GM06990 (cell line): ENCODE data around the gene SLC9A8.
"Not testable (repeated sequence)": the region's sequence is repeated elsewhere in the genome, so short reads cannot be mapped to it uniquely, and the experiment has no call there.

Experiments used
- DNase-seq: peaks from one replicate; pipeline ENCODE4 v3.0.0-alpha.2; 2011; ENCODE audit not compliant: insufficient read length; ENCODE audit errors: extremely low read depth
- H3K27me3 ChIP-seq: replicated peaks from 2 replicates; pipeline ENCODE4 v1.6.0; 2011; ENCODE audit warnings: low read length; ENCODE audit not compliant: control insufficient read depth, insufficient read depth
- H3K36me3 ChIP-seq: 2 replicates; pipeline ENCODE4 v1.5.1; 2011; ENCODE audit warnings: low read length; ENCODE audit not compliant: control insufficient read depth, insufficient read depth
- H3K4me3 ChIP-seq: replicated peaks from 2 replicates; pipeline ENCODE4 v1.5.1; 2011; ENCODE audit warnings: low read depth, mild to moderate bottlenecking, control low read depth, low read length
- CTCF ChIP-seq: IDR thresholded peaks from 2 replicates; pipeline ENCODE4 v1.5.1; 2011; ENCODE audit warnings: low read length, control low read depth, mild to moderate bottlenecking, inconsistent platforms; ENCODE audit not compliant: insufficient read depth, poor library complexity, severe bottlenecking

Gene SLC9A8

GRCh38 chr20:49894073-49894470, 81.4 kb downstream of the SLC9A8 start:
- Histone ChIP-seq H3K36me3 (peaks cover 3% of the 10 kb centered on the region), H3K27me3 (no peaks in the 10 kb centered on the region), H3K4me3 (peak overlapping the region; percentile 31; the same call in 1 of the 2 replicates)
- no peak for TF ChIP-seq CTCF
- no peak for DNase-seq

GRCh38 chr20:49895474-49896093, 83.0 kb downstream of the SLC9A8 start:
- not testable (repeated sequence) for H3K4me3 ChIP-seq, DNase-seq, H3K36me3 ChIP-seq, H3K27me3 ChIP-seq

- no peaks in the 10 kb centered on the region for H3K27me3 ChIP-seq
- TF ChIP-seq CTCF: no peak
- H3K4me3 ChIP-seq: no peak overlapping the region
- no peak for DNase-seq
- peaks cover 1% of the 10 kb centered on the region; the same call in 1 of the 2 replicates for H3K36me3 ChIP-seq
Measured at GRCh38 chr20:49896204-49896603, 83.6 kb downstream of the SLC9A8 start.

GRCh38 chr20:49899541-49900383, 87.1 kb downstream of the SLC9A8 start:
- peaks cover 4% of the 10 kb centered on the region for H3K36me3 ChIP-seq
- H3K4me3 ChIP-seq: no peak overlapping the region
- H3K27me3 ChIP-seq: no peaks in the 10 kb centered on the region
- DNase-seq: no peak
- TF ChIP-seq CTCF: no peak

GRCh38 chr20:49901588-49901987, 89.0 kb downstream of the SLC9A8 start:
- Histone ChIP-seq H3K4me3 (no peak overlapping the region), H3K27me3 (no peaks in the 10 kb centered on the region), H3K36me3 (peaks cover 18% of the 10 kb centered on the region)
- no peak for DNase-seq
- no peak for TF ChIP-seq CTCF

GRCh38 chr20:49904440-49905214, 92.0 kb downstream of the SLC9A8 start:
- DNase-seq: no peak
- no peaks in the 10 kb centered on the region for H3K27me3 ChIP-seq
- peaks cover 27% of the 10 kb centered on the region for H3K36me3 ChIP-seq
- H3K4me3 ChIP-seq: no peak overlapping the region
- no peak for TF ChIP-seq CTCF
